ENCODE results near the gene CRABP1. TPM values are rescaled to one million over a fixed set of nuclear protein-coding genes. Genes with fewer than 3 reads are reported as not detected.

CRABP1 gene
- total RNA-seq, 3 donors from 2014 or later, result 11.5 to 14.5 TPM; not detected in 1

DNA sequence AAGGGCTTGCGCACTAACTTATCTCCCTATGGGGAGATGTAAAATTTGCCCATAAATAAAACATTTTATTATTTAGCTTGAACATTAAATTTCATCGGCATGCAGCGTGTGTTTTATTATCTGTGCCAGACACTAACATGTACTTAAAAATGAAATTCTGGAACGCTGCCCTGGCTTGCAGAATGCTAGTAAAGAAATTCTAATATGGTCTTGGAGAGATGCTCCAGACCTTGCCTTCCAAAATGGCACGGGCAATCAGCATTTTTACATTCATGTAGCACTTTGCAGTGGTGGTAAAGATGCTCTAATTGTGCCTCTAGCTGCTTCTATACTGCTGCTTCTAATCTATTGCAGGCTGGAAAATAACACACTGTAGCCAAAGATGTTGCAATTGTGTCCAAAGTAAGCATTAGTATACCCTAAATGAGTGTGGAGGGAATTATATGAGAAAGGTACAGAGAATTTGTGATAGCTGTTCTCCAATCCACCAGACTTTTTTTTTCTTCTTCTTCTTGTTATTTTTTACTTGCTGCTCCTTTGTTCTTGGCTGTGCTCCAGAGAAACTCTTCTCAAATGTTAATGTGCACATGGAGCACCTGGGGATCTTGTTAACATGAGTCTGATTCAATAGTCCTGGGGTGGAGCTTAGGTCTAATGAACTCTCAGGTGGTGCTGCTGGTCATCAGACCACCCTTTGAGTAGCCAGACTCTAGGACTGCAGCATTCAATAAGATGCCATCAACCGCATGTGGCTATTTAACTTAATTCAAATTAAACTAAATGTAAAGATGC is 47.3 kb downstream of the CRABP1 start:
- Histone ChIP-seq H3K4me3 (no peak overlapping the region), H3K27me3 (no peaks in the 10 kb centered on the region), H3K9me3 (no peaks in the 10 kb centered on the region), H3K27ac (no peak overlapping the region), H3K4me1 (no peaks in the 10 kb centered on the region), H3K36me3 (no peaks in the 10 kb centered on the region)
- no peak for DNase-seq (ENCODE audit: low spot score in 2 of 2)
- intact Hi-C loops (cut with DNase I; ENCODE audit: low total_unique reads), result no loop called here
- no peak for TF ChIP-seq POLR2A (IDR thresholded peaks at IDR 0.05)
- TF ChIP-seq, protein P1, sequence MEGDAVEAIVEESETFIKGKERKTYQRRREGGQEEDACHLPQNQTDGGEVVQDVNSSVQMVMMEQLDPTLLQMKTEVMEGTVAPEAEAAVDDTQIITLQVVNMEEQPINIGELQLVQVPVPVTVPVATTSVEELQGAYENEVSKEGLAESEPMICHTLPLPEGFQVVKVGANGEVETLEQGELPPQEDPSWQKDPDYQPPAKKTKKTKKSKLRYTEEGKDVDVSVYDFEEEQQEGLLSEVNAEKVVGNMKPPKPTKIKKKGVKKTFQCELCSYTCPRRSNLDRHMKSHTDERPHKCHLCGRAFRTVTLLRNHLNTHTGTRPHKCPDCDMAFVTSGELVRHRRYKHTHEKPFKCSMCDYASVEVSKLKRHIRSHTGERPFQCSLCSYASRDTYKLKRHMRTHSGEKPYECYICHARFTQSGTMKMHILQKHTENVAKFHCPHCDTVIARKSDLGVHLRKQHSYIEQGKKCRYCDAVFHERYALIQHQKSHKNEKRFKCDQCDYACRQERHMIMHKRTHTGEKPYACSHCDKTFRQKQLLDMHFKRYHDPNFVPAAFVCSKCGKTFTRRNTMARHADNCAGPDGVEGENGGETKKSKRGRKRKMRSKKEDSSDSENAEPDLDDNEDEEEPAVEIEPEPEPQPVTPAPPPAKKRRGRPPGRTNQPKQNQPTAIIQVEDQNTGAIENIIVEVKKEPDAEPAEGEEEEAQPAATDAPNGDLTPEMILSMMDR (IDR thresholded peaks at IDR 0.05), result no peak
- no peak for TF ChIP-seq POLR2AphosphoS5 (IDR thresholded peaks at IDR 0.05)

DNA sequence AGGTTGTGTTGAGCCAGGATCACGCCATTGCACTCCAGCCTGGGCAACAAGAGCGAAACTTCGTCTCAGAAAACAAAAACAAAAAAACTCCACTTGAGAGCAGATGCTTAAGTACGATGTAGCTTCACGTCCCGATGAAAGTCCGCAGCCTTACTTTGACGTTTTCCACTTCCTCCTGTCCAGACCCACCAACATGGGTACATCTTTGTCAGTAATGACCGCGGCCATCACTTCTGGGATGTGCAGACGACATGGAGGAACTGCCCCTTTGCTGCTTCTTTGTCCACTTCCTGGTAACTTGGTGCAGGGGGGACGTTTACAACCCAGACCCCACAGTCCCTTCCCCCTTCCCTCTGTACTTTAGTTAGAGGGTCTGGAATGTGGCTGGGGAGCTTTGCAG is 48.7 kb downstream of the CRABP1 start:
- Histone ChIP-seq H3K27me3 (no peaks in the 10 kb centered on the region), H3K4me3 (no peak overlapping the region), H3K36me3 (no peaks in the 10 kb centered on the region), H3K9me3 (no peaks in the 10 kb centered on the region), H3K4me1 (no peaks in the 10 kb centered on the region), H3K27ac (peak overlapping the region in 1 of 2 donors; percentile 7)
- DNase-seq (ENCODE audit: low spot score in 2 of 2), result no peak
- no peak for TF ChIP-seq POLR2A (IDR thresholded peaks at IDR 0.05)
- no peak for TF ChIP-seq POLR2AphosphoS5 (IDR thresholded peaks at IDR 0.05)
- TF ChIP-seq, protein P1 (IDR thresholded peaks at IDR 0.05), result no peak
- intact Hi-C loops (cut with DNase I; ENCODE audit: low total_unique reads), result no loop called here

DNA sequence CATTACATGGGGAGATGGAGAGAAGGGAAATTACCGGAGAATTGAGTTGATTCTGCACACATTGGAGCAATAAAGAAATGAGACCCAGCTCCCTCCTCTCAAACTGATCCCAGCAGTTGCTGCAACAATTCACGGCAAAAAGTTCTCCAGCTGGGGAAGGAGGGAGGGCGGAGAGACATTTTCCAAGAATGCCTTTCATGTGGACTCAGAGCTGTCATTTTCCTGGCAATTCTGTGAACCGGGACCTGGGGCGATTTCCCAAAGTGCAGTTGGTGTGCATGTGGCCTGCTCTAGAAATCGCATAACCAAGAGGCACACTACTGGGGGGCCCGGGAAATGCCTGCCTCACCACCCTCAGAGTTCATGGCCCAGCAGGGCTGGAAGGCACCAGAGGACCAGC is 49.2 kb downstream of the CRABP1 start:
- Histone ChIP-seq H3K4me3 (no peak overlapping the region), H3K4me1 (no peaks in the 10 kb centered on the region), H3K27me3 (no peaks in the 10 kb centered on the region), H3K9me3 (no peaks in the 10 kb centered on the region), H3K27ac (peak overlapping the region in 1 of 2 donors; percentile 58), H3K36me3 (no peaks in the 10 kb centered on the region)
- no peak for DNase-seq (ENCODE audit: low spot score in 2 of 2)
- TF ChIP-seq POLR2AphosphoS5 (IDR thresholded peaks at IDR 0.05) (no peak), POLR2A (IDR thresholded peaks at IDR 0.05) (no peak)
- TF ChIP-seq, protein P1 (IDR thresholded peaks at IDR 0.05), result no peak
- intact Hi-C loops (cut with DNase I; ENCODE audit: low total_unique reads), result no loop called here

DNA sequence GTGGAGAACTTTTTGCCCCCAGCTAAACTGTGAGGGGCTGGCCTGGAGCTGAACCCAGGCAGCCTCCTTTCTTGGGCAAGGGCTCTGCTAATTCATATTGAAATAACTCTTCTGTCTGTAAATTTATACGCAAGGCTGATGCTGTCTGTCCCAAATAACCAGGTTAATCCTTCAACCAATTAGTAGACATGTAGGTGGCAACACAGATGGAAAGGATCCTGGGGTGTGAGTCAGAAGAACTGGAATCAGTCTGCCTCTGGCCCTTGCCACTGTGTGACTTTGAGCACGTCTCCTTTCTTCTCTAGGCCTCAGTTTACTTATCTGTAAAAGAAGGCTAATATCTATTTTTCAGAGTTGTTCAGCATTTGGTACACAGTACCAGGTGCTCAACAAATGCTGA is 49.6 kb downstream of the CRABP1 start:
- H3K4me1 ChIP-seq, result no peaks in the 10 kb centered on the region
- intact Hi-C loops (cut with DNase I; ENCODE audit: low total_unique reads), result no loop called here
- no peaks in the 10 kb centered on the region for H3K27me3 ChIP-seq
- H3K4me3 ChIP-seq, result no peak overlapping the region
- no peaks in the 10 kb centered on the region for H3K9me3 ChIP-seq
- peak overlapping the region in 1 of 2 donors; percentile 58 for H3K27ac ChIP-seq
- no peak for DNase-seq (ENCODE audit: low spot score in 2 of 2)
- TF ChIP-seq POLR2AphosphoS5 (IDR thresholded peaks at IDR 0.05) (no peak), POLR2A (IDR thresholded peaks at IDR 0.05) (no peak)
- TF ChIP-seq, protein P1 (IDR thresholded peaks at IDR 0.05), result no peak
- H3K36me3 ChIP-seq, result no peaks in the 10 kb centered on the region

DNA sequence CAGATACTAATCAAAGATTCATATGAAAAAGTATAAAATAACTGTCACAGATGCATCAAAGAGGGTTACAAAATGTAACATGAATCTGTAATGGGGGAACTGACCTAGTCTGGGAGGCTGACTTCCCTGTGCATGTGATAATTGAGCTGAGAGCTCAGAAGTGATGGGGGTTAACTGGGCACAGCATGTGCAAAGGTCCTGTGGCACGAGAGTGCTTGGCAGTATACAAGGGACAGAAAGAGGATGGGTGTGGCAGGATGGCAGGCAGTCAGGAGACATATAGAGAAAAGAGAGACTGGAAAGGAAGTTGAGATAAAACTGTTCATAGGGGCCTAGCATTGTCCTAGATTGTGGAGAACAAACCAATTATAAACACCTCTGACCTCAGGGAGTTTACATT is 50.1 kb downstream of the CRABP1 start:
- H3K27ac ChIP-seq, result peak overlapping the region in 1 of 2 donors; percentile 58
- intact Hi-C loops (cut with DNase I; ENCODE audit: low total_unique reads), result no loop called here
- no peak overlapping the region for H3K4me3 ChIP-seq
- no peaks in the 10 kb centered on the region for H3K9me3 ChIP-seq
- H3K4me1 ChIP-seq, result no peaks in the 10 kb centered on the region
- no peak for TF ChIP-seq POLR2AphosphoS5 (IDR thresholded peaks at IDR 0.05)
- TF ChIP-seq, protein P1 (IDR thresholded peaks at IDR 0.05), result no peak
- TF ChIP-seq POLR2A (IDR thresholded peaks at IDR 0.05), result no peak
- no peaks in the 10 kb centered on the region for H3K36me3 ChIP-seq
- H3K27me3 ChIP-seq, result no peaks in the 10 kb centered on the region
- DNase-seq (ENCODE audit: low spot score in 2 of 2), result no peak
